Right lobe of liver (tissue), 6 donors: ENCODE measurements around the gene TBC1D1. TPM values are rescaled to one million over a fixed set of nuclear protein-coding genes. Genes with fewer than 3 reads are reported as not detected.
A peak's percentile ranks its signal among the peaks of the same experiment; 100 is the strongest.

ENCODE experiments used
- ATAC-seq, 4 donors: fragments of 200-7000 bp; cut with Tn5 transposase; one replicate each; pipeline ENCODE4 v1.9.1; 2020; ENCODE audit warnings: mild to moderate bottlenecking in 4 of 4, moderate library complexity in 4 of 4
- DNase-seq, 3 donors: peaks; one replicate each; pipeline ENCODE4 v3.0.0-alpha.2; 2020
- H3K27ac ChIP-seq, 3 donors: fragments of 200-600 bp; one replicate each; pipeline ENCODE4 v1.8.0; 2022
- H3K27me3 ChIP-seq, 2 donors: fragments of 200-600 bp; one replicate each; pipeline ENCODE4 v1.8.0; 2022
- H3K36me3 ChIP-seq, 4 donors: fragments of 200-600 bp; sonication (generic) in 1 of 4; one replicate each; pipeline versions ENCODE4 v1.5.1 to v1.8.0; 2017 to 2022; ENCODE audit warnings: control low read depth in 1 of 4
- H3K4me1 ChIP-seq, 4 donors: fragments of 200-600 bp; sonication (generic) in 1 of 4; one replicate each; pipeline versions ENCODE4 v1.5.1 to v1.8.0; 2017 to 2022; ENCODE audit warnings: control low read depth in 1 of 4
- H3K4me3 ChIP-seq, 3 donors: fragments of 200-600 bp; one replicate each; pipeline ENCODE4 v1.8.0; 2022
- H3K9me3 ChIP-seq, 4 donors: fragments of 200-600 bp; sonication (generic) in 1 of 4; one replicate each; pipeline versions ENCODE4 v1.5.1 to v1.8.0; 2017 to 2022; ENCODE audit warnings: control low read depth in 1 of 4
- POLR2A ChIP-seq: fragments of 450-650 bp; IDR thresholded peaks from one replicate; pipeline ENCODE4 v1.6.1; 2017; ENCODE audit warnings: antibody characterized with exemption, mild to moderate bottlenecking
- WGBS: methylation state at CpG from one replicate; pipeline ENCODE4 v1.1.6; 2018; ENCODE audit warnings: low coverage, low lambda C conversion rate; ENCODE audit not compliant: insufficient coverage; ENCODE audit errors: missing lambda C conversion rate; 5-methylcytosine and 5-hydroxymethylcytosine counted together
- intact Hi-C, 2 donors: fragments of 100-400 bp; cut with DNase I; formaldehyde crosslinking; loops; one replicate each; pipeline versions ENCODE4 v1.11.2 to v1.14.1; 2022
- total RNA-seq, 6 experiments: library from RNA; depleted of rRNA in 2 of 6; stranded (reverse); fragments of >200 nt in 2 of 6; fragmentation: NEBNext Ultra II Directional in 3 of 6; extraction: Animal tissue kit (Norgen Biotek cat#: 25700) in 3 of 6; gene quantifications; one replicate each; pipeline versions ENCODE4 v1.1.0 to v1.2.4, GENCODE V29; 2016 to 2023
- TF ChIP-seq, protein P1 (sequence below), 4 donors: fragments of 200-600 bp in 3 of 4; fragments of 450-650 bp in 1 of 4; IDR thresholded peaks; one replicate each; pipeline versions ENCODE4 v1.5.1 to v1.8.0; 2016 to 2022; ENCODE audit warnings: antibody characterized with exemption in 4 of 4, mild to moderate bottlenecking in 2 of 4
- donor health status: DM: no; HTN: yes; CAD: no.
- donor health status: DM: no; HTN: no; CAD: no.
- donor health status: DM: no; HTN: no; CAD: no.
- donor health status: DM: no; HTN: yes; CAD: no.
- donor health status: DM: no; HTN: yes; CAD: no.

TBC1D1 gene
- total RNA-seq, 6 experiments from 2014 or later: 21.2 to 67.5 (median 35.8) TPM

DNA sequence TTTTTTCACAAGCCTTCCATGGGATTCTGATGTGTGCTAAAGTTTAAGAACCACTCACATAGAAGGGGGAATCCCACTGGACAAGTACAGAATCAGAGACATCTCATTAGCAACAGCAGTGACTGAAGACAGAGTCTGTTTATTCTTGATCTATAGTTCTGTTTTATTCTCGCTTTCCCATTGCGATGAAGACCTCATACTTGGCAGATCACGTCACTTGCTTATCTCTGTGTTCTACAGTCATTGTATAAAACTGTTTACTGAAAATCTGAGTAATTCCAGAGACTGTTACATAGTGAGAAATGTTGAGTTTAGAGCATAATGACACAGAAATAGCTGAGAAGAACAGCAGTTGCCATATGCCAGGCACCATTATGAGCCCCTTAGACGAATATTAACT is 254.9 kb downstream of the TBC1D1 start:
- TF ChIP-seq POLR2A: no peak
- TF ChIP-seq, protein P1, sequence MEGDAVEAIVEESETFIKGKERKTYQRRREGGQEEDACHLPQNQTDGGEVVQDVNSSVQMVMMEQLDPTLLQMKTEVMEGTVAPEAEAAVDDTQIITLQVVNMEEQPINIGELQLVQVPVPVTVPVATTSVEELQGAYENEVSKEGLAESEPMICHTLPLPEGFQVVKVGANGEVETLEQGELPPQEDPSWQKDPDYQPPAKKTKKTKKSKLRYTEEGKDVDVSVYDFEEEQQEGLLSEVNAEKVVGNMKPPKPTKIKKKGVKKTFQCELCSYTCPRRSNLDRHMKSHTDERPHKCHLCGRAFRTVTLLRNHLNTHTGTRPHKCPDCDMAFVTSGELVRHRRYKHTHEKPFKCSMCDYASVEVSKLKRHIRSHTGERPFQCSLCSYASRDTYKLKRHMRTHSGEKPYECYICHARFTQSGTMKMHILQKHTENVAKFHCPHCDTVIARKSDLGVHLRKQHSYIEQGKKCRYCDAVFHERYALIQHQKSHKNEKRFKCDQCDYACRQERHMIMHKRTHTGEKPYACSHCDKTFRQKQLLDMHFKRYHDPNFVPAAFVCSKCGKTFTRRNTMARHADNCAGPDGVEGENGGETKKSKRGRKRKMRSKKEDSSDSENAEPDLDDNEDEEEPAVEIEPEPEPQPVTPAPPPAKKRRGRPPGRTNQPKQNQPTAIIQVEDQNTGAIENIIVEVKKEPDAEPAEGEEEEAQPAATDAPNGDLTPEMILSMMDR (IDR thresholded peaks at IDR 0.05): no peak
- H3K4me1 ChIP-seq: peaks cover 0 to 26% (median 7%) of the 10 kb centered on the region in 4 donors
- H3K9me3 ChIP-seq: no peaks in the 10 kb centered on the region
- no peaks in the 10 kb centered on the region for H3K36me3 ChIP-seq
- ATAC-seq (peak; percentile 14 to 76 (median 31)), DNase-seq (no peak)
- 33% methylated on average over 4 of the region's 4 CpGs for WGBS
- intact Hi-C loops: no loop called here
- no peaks in the 10 kb centered on the region for H3K27me3 ChIP-seq
- no peak overlapping the region for H3K27ac ChIP-seq
- no peak overlapping the region for H3K4me3 ChIP-seq

DNA sequence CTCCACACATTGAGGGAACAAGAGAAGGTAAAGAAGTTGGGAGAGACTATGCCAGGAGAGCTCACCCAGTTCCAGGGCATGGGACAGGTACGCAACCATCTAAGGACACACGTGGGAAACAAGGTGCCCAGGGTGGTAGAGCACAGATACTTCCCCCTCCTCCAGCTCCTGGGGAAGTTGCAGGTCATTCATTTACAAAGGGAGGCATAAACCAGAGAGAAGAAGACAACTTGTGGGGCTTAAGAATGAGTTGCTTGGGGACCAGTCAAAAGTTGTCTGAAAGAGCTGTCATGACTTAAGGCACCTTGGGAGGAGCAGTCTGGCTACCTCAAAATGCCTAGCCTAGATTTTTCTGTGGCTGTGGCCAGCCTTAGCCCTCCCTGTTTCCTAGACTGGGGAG is 255.5 kb downstream of the TBC1D1 start:
- WGBS: 64% methylated on average over 2 of the region's 2 CpGs
- peak in 1 of 4 donors; percentile 7 for ATAC-seq
- DNase-seq: no peak

DNA sequence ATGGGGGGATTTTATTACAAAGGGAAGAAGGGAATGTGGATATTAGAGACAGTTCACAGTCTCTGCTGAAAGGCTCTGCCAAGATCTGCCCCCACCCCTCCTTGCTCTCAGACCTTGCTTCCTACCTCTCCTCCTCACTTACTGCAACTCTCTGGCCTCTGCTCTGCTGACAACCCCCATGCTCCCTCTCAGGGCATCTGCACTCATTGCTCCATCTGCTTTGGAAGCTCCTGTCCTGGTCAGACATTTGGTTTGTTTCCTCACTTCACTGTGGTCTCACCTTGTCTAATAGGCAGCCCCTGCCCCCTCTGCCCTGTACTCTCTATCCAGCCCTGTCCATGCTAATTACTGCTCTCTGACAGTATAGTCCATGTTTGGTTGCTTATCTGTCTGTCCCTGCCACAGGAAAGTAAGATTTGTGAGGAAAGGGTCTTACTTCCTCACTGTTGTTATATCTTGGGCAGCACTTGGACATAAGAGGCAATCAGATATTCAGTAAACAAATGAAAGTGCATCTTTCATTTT is 258.6 kb downstream of the TBC1D1 start:
- TF ChIP-seq, protein P1 (IDR thresholded peaks at IDR 0.05): no peak
- no peak for TF ChIP-seq POLR2A
- no peak for DNase-seq
- Histone ChIP-seq H3K9me3 (no peaks in the 10 kb centered on the region), H3K36me3 (no peaks in the 10 kb centered on the region), H3K4me1 (peaks cover 0 to 6% (median 2%) of the 10 kb centered on the region in 4 donors), H3K27ac (no peak overlapping the region), H3K27me3 (no peaks in the 10 kb centered on the region), H3K4me3 (no peak overlapping the region)
- no peak for ATAC-seq
- intact Hi-C loops: no loop called here

More for the DNA sequence above, 255.5 kb downstream of the TBC1D1 start:
- no peak overlapping the region for H3K27ac ChIP-seq
- no peak for TF ChIP-seq POLR2A
- TF ChIP-seq, protein P1 (IDR thresholded peaks at IDR 0.05): no peak
- intact Hi-C loops: no loop called here
- no peaks in the 10 kb centered on the region for H3K9me3 ChIP-seq
- H3K36me3 ChIP-seq: no peaks in the 10 kb centered on the region
- no peaks in the 10 kb centered on the region for H3K27me3 ChIP-seq
- peaks cover 0 to 19% (median 4%) of the 10 kb centered on the region in 4 donors for H3K4me1 ChIP-seq
- no peak overlapping the region for H3K4me3 ChIP-seq

DNA sequence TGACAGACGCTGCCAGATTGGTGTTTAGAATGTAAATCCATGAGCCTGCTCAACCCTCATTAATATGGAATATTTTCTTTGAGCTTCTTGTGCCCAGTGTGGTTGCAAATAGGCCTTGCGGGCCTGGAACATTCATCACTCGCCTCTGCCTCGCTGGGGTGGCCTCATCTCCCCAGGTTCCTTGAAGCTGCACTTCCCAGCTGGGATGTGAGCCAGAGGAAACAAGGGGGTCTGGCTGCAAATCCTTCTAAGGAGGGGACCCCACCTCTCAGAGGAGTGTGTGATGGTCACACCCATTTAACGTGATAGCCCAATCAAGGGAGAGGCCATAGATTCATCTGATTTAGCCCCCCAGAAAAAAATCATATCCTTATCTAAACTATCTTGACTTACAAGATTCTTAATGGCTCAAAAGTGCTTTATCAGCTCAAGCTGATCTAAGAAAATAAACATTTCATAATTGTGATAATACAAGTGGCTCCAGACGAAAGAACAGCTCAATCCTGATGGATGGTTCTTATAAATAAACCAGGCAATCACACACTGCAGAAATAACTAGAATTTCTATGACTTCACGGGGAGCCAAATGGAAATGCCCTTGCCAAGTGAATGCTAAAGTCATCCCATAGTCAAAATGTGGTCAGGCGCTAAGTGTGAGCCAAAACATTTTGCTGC is 259.2 kb downstream of the TBC1D1 start:
- Histone ChIP-seq H3K4me3 (no peak overlapping the region), H3K27me3 (no peaks in the 10 kb centered on the region), H3K9me3 (no peaks in the 10 kb centered on the region), H3K27ac (no peak overlapping the region), H3K36me3 (no peaks in the 10 kb centered on the region), H3K4me1 (peaks cover 0 to 4% (median 0%) of the 10 kb centered on the region in 4 donors)
- DNase-seq: no peak
- WGBS: 85% methylated on average over 4 of the region's 8 CpGs
- no peak for TF ChIP-seq POLR2A
- TF ChIP-seq, protein P1 (IDR thresholded peaks at IDR 0.05): no peak
- ATAC-seq: no peak
- intact Hi-C loops: no loop called here
